Common myeloid progenitor, CD34-positive (primary cell): ENCODE measurements around the gene PLXDC1.

Experiments used
- CTCF ChIA-PET: fragments of 350-600 bp; sonication (Branson Sonifier 250); formaldehyde crosslinking; loops from one replicate; lab custom pipeline; 2021; ENCODE audit warnings: antibody characterized with exemption; lab: Charles Lee
- POLR2A ChIA-PET: fragments of 350-600 bp; sonication (Branson Sonifier 250); formaldehyde crosslinking; loops from one replicate; lab custom pipeline; 2021; ENCODE audit warnings: antibody characterized with exemption; lab: Charles Lee
- DNase-seq, 3 donors: peaks; one replicate each; pipeline versions ENCODE4 v3.0.0 to v3.0.0-alpha.2; 2013
- H3K27ac ChIP-seq, 2 experiments: 1 replicate in 1 of 2; 2 replicates in 1 of 2; pipeline ENCODE4 v1.7.0; 2013; ENCODE audit warnings: inconsistent platforms in 2 of 2, low read length in 2 of 2, mild to moderate bottlenecking in 2 of 2, low read depth in 1 of 2, moderate library complexity in 1 of 2; ENCODE audit not compliant: severe bottlenecking in 2 of 2, insufficient read depth in 1 of 2, poor library complexity in 1 of 2
- H3K27me3 ChIP-seq, 5 experiments: replicated peaks in 2 of 5; 1 replicate in 3 of 5; 2 replicates in 2 of 5; pipeline versions ENCODE4 v1.6.1 to v1.7.0; 2013; ENCODE audit warnings: low read length in 4 of 5, mild to moderate bottlenecking in 2 of 5, moderate library complexity in 2 of 5, inconsistent platforms in 1 of 5; ENCODE audit not compliant: insufficient read depth in 5 of 5, control insufficient read depth in 4 of 5
- H3K36me3 ChIP-seq, 4 experiments: 1 replicate in 2 of 4; 2 replicates in 2 of 4; pipeline versions ENCODE4 v1.6.1 to v1.7.0; 2013; ENCODE audit warnings: low read length in 3 of 4, control low read depth in 1 of 4, mild to moderate bottlenecking in 1 of 4; ENCODE audit not compliant: control insufficient read depth in 4 of 4, insufficient read depth in 4 of 4
- H3K4me1 ChIP-seq, 4 experiments: 1 replicate in 3 of 4; 2 replicates in 1 of 4; pipeline versions ENCODE4 v1.6.1 to v1.7.1; 2013; ENCODE audit warnings: low read length in 3 of 4, mild to moderate bottlenecking in 3 of 4, control low read depth in 1 of 4, inconsistent platforms in 1 of 4, moderate library complexity in 1 of 4; ENCODE audit not compliant: control insufficient read depth in 4 of 4, insufficient read depth in 4 of 4; ENCODE audit errors: control extremely low read depth in 1 of 4
- H3K4me3 ChIP-seq, 7 experiments: 1 replicate in 4 of 7; 2 replicates in 3 of 7; pipeline versions ENCODE4 v1.5.1 to v1.7.0; 2013; ENCODE audit warnings: mild to moderate bottlenecking in 7 of 7, low read length in 6 of 7, moderate library complexity in 6 of 7, inconsistent platforms in 2 of 7, low read depth in 2 of 7, control low read depth in 1 of 7; ENCODE audit not compliant: insufficient read depth in 4 of 7, control insufficient read depth in 1 of 7; ENCODE audit errors: extremely low read depth in 1 of 7
- H3K9me3 ChIP-seq, 5 experiments: 1 replicate in 4 of 5; 2 replicates in 1 of 5; pipeline versions ENCODE4 v1.6.1 to v1.7.1; 2013; ENCODE audit warnings: low read length in 4 of 5, mild to moderate bottlenecking in 2 of 5, inconsistent platforms in 1 of 5, low read depth in 1 of 5, moderate library complexity in 1 of 5; ENCODE audit not compliant: control insufficient read depth in 4 of 5, insufficient read depth in 2 of 5; ENCODE audit errors: control extremely low read depth in 1 of 5
- WGBS: methylation state at CpG from one replicate; pipeline ENCODE4 v1.1.5; 2013; ENCODE audit not compliant: insufficient coverage; 5-methylcytosine and 5-hydroxymethylcytosine counted together

The PLXDC1 gene

GRCh38 chr17:39082482-39082881 lies 69.0 kb downstream of the PLXDC1 start:
- H3K9me3 ChIP-seq = no peaks in the 10 kb centered on the region
- CTCF ChIA-PET = interaction anchor here (0.7 to 1.4 kb wide), 2 partner anchors 35 to 104 kb away, joined by 3 to 4 read pairs; no protein-coding TSS in a partner anchor

GRCh38 chr17:39081851-39082250 lies 69.6 kb downstream of the PLXDC1 start:
- Histone ChIP-seq H3K4me1 (no peaks in the 10 kb centered on the region), H3K27ac (no peak overlapping the region), H3K36me3 (no peaks in the 10 kb centered on the region), H3K9me3 (no peaks in the 10 kb centered on the region), H3K4me3 (no peak overlapping the region), H3K27me3 (peaks cover 0 to 34% (median 0%) of the 10 kb centered on the region in 5 experiments)
- no CpG with 5 or more reads among the region's 1 CpG for WGBS
- POLR2A ChIA-PET = no interaction called here
- no peak for DNase-seq
- CTCF ChIA-PET = no interaction called here

More at GRCh38 chr17:39082482-39082881, 69.0 kb downstream of the PLXDC1 start:
- WGBS = no CpG with 5 or more reads among the region's 1 CpG
- POLR2A ChIA-PET = interaction anchor here (0.7 kb wide), 1 partner anchor 323 kb away, joined by 3 read pairs; no protein-coding TSS in a partner anchor
- no peak overlapping the region for H3K27ac ChIP-seq
- no peak overlapping the region for H3K4me3 ChIP-seq
- DNase-seq = no peak
- H3K36me3 ChIP-seq = no peaks in the 10 kb centered on the region
- H3K27me3 ChIP-seq = peaks cover 0 to 34% (median 0%) of the 10 kb centered on the region in 5 experiments
- H3K4me1 ChIP-seq = no peaks in the 10 kb centered on the region

- ChIA-PET POLR2A (interaction anchor here (0.6 kb wide), 1 partner anchor 13 kb away, joined by 5 read pairs; no protein-coding TSS in a partner anchor), CTCF (interaction anchor here (0.8 kb wide), 1 partner anchor 89 kb away, joined by 5 read pairs; no protein-coding TSS in a partner anchor)
- no peak overlapping the region for H3K4me3 ChIP-seq
- no peak for DNase-seq
- H3K27ac ChIP-seq = no peak overlapping the region
- 92% methylated on average over 4 of the region's 6 CpGs for WGBS
- no peaks in the 10 kb centered on the region for H3K36me3 ChIP-seq
- peaks cover 0 to 32% (median 0%) of the 10 kb centered on the region in 5 experiments for H3K27me3 ChIP-seq
- no peaks in the 10 kb centered on the region for H3K4me1 ChIP-seq
- H3K9me3 ChIP-seq = no peaks in the 10 kb centered on the region
Observed at GRCh38 chr17:39080421-39081078, 70.9 kb downstream of the PLXDC1 start.

- Histone ChIP-seq H3K36me3 (no peaks in the 10 kb centered on the region), H3K9me3 (no peaks in the 10 kb centered on the region), H3K4me1 (no peaks in the 10 kb centered on the region), H3K4me3 (no peak overlapping the region), H3K27me3 (peaks cover 0 to 26% (median 0%) of the 10 kb centered on the region in 5 experiments), H3K27ac (no peak overlapping the region)
- ChIA-PET CTCF (interaction anchor here (0.8 to 1.0 kb wide), 2 partner anchors 21 to 90 kb away, joined by 3 to 5 read pairs; no protein-coding TSS in a partner anchor), POLR2A (interaction anchor here (0.6 kb wide), 1 partner anchor 14 kb away, joined by 5 read pairs; no protein-coding TSS in a partner anchor)
- DNase-seq = no peak
- 100% methylated on average over 1 of the region's 1 CpG for WGBS
Observed at GRCh38 chr17:39079836-39080235, 71.6 kb downstream of the PLXDC1 start.

GRCh38 chr17:39077866-39078265 lies 73.6 kb downstream of the PLXDC1 start:
- 100% methylated on average over 1 of the region's 5 CpGs for WGBS
- CTCF ChIA-PET = interaction anchor here (1.3 to 1.6 kb wide), 2 partner anchors 9 to 39 kb away, joined by 4 to 5 read pairs; no protein-coding TSS in a partner anchor

GRCh38 chr17:39077252-39077651 lies 74.2 kb downstream of the PLXDC1 start:
- ChIA-PET POLR2A (interaction anchor here (1.1 kb wide), 1 partner anchor 63 kb away, joined by 3 read pairs; no protein-coding TSS in a partner anchor), CTCF (interaction anchor here (1.1 to 1.6 kb wide), 3 partner anchors 8 to 92 kb away, joined by 3 to 5 read pairs (median 4); no protein-coding TSS in a partner anchor)
- WGBS = 100% methylated on average over 2 of the region's 4 CpGs
- H3K4me3 ChIP-seq = no peak overlapping the region
- DNase-seq = no peak
- peaks cover 0 to 30% (median 0%) of the 10 kb centered on the region in 5 experiments for H3K27me3 ChIP-seq
- no peaks in the 10 kb centered on the region for H3K4me1 ChIP-seq
- no peaks in the 10 kb centered on the region for H3K9me3 ChIP-seq
- H3K27ac ChIP-seq = no peak overlapping the region
- no peaks in the 10 kb centered on the region for H3K36me3 ChIP-seq

More at GRCh38 chr17:39077866-39078265, 73.6 kb downstream of the PLXDC1 start:
- no peaks in the 10 kb centered on the region for H3K36me3 ChIP-seq
- POLR2A ChIA-PET = interaction anchor here (1.1 kb wide), 1 partner anchor 62 kb away, joined by 3 read pairs; no protein-coding TSS in a partner anchor
- peaks cover 0 to 26% (median 0%) of the 10 kb centered on the region in 5 experiments for H3K27me3 ChIP-seq
- no peaks in the 10 kb centered on the region for H3K9me3 ChIP-seq
- no peaks in the 10 kb centered on the region for H3K4me1 ChIP-seq
- no peak overlapping the region for H3K4me3 ChIP-seq
- H3K27ac ChIP-seq = no peak overlapping the region
- no peak for DNase-seq

- POLR2A ChIA-PET = no interaction called here
- 89% methylated on average over 1 of the region's 2 CpGs for WGBS
- CTCF ChIA-PET = interaction anchor here (0.6 to 1.8 kb wide), 3 partner anchors 11 to 78 kb away, joined by 3 to 8 read pairs (median 4); no protein-coding TSS in a partner anchor
Observed at GRCh38 chr17:39074676-39075075, 76.8 kb downstream of the PLXDC1 start.

More at GRCh38 chr17:39074676-39075075, 76.8 kb downstream of the PLXDC1 start:
- Histone ChIP-seq H3K4me1 (no peaks in the 10 kb centered on the region), H3K27me3 (peaks cover 0 to 28% (median 0%) of the 10 kb centered on the region in 5 experiments), H3K36me3 (no peaks in the 10 kb centered on the region), H3K9me3 (no peaks in the 10 kb centered on the region), H3K27ac (no peak overlapping the region), H3K4me3 (no peak overlapping the region)
- no peak for DNase-seq
